Astrocyte (in vitro differentiated cells and primary cell): ENCODE data around the gene SERTM1.

ENCODE experiments used
- CTCF ChIP-seq: IDR thresholded peaks from 2 replicates; pipeline ENCODE4 v1.5.1; 2011; ENCODE audit warnings: low read depth, mild to moderate bottlenecking, inconsistent platforms, low read length, moderate library complexity; ENCODE audit not compliant: insufficient read depth
- EZH2 ChIP-seq: IDR thresholded peaks from 2 replicates; pipeline ENCODE4 v1.6.1; 2012; ENCODE audit warnings: mild to moderate bottlenecking, low read length, inconsistent platforms; ENCODE audit not compliant: insufficient read depth

GRCh38 chr13:36668316-36668715 is 5.5 kb upstream of the SERTM1 start:
- TF ChIP-seq CTCF, result no peak
- TF ChIP-seq EZH2, result no peak
